ENCODE measurements around the gene FAM171A2.
A peak's percentile ranks its signal among the peaks of the same experiment; 100 is the strongest.

FAM171A2 gene

GRCh38 chr17:44323359-44324091 is 40.1 kb downstream of the FAM171A2 start:
- DNase-seq (ENCODE audit: low read depth in 2 of 2) = no peak

GRCh38 chr17:44322236-44322895 is 41.3 kb downstream of the FAM171A2 start:
- DNase-seq (ENCODE audit: low read depth in 2 of 2) = no peak

DNA sequence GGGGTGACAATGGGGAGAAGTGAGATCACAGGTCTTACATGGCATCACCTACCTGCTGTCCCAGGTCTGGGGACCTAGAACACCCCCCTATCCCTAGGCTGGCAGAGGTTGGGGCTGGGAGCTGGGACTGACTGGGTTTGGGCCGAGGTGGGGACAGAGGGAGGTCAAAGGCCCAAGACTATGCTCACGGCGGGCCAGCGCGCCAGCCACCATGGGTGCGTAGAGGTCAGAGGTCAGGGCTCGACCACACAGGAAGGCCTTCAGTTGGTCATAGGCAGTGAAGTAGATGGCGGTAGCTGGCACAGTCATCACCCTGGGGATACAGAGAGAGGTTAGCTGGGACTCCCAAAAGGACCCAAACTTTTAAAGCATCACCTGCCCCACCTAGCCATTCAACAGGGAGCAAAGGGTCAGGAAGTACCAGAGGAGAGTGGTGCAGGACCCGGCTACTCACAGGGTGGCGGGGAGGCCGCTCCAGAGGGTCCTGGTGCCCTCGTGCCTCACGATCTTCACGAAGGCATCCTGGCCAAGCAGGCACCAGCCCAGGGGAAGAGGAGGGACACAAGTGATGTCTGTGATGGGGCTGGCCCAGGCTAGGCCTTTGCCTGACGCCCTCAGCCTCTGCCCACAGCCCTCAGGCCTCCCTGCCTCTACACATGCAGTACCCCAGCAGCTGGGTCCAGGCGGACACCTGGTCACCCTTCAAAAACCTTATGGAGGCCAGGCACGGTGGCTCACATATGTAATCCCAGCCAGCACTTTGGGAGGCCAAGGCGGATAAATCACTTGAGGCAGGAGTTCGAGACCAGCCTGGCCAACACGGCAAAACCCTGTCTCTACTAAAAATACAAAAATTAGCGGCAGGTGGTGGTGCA is 42.2 kb downstream of the FAM171A2 start:
- DNase-seq (ENCODE audit: low read depth in 2 of 2) = no peak

- no peak for DNase-seq (ENCODE audit: low read depth in 2 of 2)
Measured at GRCh38 chr17:44320066-44320465, 43.6 kb downstream of the FAM171A2 start.

DNA sequence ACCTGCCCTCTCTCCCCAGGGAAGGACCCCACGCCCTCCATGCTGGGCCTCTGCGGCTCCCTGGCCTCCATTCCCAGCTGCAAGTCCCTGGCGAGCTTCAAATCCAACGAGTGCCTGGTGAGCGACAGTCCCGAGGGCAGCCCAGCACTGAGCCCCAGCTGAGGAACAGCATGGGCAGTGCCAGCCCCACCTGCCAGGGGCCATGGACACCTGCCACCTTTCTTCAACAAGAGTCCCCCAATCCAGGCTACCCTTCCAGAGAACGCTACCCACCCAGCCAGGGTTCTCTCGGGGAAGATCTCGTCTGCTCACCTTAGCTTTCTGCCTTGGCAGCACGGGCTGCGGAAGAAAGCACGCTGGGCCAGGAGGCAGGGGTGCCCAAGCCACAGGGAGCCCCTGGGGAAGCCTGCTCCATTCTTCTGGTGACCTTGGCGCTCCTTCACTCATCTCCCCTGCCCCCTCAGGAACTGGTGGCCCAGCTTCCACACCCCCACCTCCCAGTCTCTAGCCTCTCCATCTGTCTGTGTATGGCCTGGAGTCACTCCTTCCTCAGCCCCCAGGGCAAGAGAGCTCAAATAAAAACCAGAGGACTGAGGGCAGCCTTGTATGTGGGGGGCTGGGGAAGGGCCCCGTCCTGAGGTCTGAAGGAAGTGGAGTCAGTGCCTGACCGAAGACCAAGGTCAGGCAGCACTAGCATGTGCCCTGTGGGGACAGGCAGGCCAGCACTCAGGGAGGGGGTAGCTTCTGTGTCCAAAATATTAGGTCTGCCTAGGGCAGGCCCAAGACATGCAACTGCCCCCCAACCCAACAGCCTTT is 45.4 kb downstream of the FAM171A2 start:
- DNase-seq (ENCODE audit: low read depth in 2 of 2) = no peak

DNA sequence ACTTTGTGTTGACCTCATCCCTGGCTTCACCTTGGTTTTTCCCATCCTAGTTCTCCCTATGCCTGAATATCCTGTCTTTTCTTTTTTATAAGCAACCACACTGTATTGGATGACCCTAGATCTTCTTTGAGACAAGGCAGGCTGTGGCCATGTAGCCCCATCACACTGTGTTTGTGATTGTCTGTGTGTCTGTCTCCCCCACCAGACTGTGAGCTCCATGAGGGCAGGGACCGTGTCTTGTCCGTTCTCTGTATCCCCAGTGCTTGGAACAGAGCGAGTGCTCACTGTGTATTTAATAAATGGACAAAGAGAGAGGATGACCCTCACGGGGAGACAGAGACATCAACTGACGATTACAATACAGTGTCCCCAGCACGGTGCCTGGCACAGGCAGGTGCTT is 46.1 kb downstream of the FAM171A2 start:
- DNase-seq (ENCODE audit: low read depth in 2 of 2) = no peak

DNA sequence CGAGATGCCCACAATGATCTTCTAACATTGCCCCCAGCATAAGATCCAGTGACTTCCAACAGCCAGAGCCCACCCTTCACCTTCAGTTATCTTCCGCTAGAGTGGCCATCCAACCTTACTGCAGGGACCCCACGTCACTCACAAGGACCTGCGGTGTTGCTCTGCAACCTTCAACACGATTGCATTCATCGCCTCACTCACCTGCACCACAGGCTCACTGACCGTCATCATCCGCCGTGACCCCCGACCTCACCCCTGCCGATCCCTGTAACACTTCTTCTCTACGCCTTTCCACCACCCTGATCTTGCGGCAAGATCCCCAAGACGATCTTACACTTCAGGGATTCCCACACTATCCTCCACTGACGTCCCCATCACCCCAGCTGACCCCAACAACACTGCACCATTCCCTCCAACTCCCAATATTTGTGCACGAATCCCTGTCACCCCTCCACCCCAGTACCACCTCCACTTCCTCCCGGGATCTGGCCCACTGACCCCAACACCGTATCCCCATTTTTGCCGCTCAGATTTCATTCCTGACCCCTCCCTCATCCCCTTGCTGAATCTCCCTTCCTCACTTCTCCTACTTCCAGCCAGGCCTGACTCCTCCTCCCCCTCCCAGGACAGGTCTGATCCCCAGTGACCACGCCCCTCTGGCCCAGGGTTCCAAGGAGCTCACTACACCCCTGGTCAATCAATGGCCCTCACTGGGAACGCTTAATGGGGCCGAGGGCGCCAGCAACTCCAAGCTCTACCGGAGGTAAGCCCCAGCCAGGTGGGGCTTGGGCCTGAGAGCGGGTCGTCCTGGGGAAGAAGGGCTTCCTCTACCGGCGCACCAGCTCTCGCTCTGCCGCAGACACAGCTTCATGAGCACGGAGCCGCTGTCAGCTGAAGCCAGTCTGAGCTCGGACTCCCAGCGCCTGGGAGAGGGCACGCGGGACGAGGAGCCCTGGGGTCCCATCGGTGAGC is 47.6 kb downstream of the FAM171A2 start:
- DNase-seq (ENCODE audit: low read depth in 2 of 2) = no peak

DNA sequence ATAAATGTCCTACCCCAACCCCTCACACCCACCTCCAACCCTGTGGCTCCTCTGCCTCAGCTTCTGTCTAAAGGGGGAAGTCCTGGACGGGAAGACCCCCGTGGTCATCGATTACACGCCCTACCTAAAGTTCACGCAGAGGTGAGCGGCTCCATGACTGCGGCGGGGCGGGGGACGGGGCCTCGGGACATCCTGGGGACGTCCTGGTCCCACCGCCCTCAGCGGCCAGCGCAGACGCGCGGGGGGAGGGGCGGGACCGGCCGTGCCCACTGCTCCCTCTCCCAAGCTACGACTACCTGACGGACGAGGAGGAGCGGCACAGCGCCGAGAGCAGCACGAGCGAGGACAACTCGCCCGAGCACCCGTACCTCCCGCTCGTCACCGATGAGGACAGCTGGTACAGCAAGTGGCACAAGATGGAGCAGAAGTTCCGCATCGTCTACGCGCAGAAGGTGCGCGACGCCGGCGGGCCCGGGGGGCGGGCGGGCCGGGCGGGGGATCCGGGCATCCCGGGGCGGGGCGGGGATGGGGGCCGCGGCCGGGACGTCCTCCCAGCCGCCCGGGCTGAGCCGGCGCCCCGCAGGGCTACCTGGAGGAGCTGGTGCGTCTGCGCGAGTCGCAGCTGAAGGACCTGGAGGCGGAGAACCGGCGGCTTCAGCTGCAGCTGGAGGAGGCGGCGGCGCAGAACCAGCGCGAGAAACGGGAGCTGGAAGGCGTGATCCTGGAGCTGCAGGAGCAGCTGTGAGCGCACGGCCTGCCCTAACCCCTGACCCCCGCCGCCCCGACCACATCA is 48.6 kb downstream of the FAM171A2 start:
- DNase-seq (ENCODE audit: low read depth in 2 of 2) = peak in 1 of 2 donors; percentile 49

DNA sequence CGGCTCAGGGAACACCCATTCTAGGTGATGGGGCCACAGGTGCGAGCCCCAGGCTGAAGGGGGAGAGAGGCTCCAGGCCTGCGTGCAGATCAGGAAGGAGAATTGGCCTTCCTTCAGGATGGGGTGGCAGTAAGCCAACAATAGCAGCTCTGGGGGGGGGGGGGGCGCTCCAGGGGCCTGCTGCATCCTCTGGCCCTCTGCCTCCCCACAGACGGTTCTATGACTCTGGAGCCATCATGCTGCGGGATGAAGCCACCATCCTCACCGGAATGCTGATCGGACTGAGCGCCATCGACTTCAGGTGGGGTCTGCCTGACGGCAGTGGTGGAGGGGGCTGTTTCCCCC is 49.2 kb downstream of the FAM171A2 start:
- DNase-seq (ENCODE audit: low read depth in 2 of 2) = no peak

GRCh38 chr17:44314031-44314430 is 49.6 kb downstream of the FAM171A2 start:
- DNase-seq (ENCODE audit: low read depth in 2 of 2) = no peak

GRCh38 chr17:44312396-44313104 is 51.1 kb downstream of the FAM171A2 start:
- DNase-seq (ENCODE audit: low read depth in 2 of 2) = no peak

GRCh38 chr17:44311562-44312181 is 52.0 kb downstream of the FAM171A2 start:
- no peak for DNase-seq (ENCODE audit: low read depth in 2 of 2)

DNA sequence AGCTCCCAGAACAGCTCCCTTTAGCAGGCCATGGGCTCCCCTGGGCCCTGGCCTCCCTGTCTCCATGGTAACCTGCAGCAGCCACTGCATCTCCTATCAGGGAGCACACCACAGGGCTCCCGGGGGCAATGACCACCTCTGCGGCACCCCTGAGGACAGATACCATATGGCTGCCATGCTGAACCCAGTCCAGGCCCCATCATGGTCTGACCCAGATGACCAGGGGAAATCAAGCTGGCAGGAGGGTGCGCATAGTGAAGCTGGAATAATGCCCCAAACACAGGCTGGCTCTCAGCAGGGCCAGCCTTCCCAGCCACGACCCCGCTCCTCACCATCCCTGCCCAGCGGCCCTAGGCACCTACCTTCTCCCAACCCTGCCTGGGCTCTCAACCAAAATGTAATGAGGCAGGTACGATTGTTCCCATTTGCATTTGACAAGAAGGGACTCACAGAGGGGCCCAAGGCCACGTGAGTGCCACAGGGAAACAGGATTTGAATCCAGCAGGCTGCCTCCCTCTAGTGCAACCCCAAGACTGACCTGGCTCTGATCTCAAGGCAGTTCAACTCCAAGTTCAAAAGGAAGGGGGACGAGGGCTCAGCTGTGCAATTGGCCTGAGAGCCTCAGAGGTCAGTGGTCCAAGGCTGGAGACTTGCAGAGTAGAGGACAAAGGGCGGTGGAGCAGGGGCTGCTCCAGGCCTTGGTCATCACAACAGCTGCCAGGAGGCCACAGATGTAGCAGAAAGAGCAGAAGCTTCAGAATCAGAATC is 52.9 kb downstream of the FAM171A2 start:
- no peak for DNase-seq (ENCODE audit: low read depth in 2 of 2)

GRCh38 chr17:44310188-44310587 is 53.5 kb downstream of the FAM171A2 start:
- no peak for DNase-seq (ENCODE audit: low read depth in 2 of 2)

DNA sequence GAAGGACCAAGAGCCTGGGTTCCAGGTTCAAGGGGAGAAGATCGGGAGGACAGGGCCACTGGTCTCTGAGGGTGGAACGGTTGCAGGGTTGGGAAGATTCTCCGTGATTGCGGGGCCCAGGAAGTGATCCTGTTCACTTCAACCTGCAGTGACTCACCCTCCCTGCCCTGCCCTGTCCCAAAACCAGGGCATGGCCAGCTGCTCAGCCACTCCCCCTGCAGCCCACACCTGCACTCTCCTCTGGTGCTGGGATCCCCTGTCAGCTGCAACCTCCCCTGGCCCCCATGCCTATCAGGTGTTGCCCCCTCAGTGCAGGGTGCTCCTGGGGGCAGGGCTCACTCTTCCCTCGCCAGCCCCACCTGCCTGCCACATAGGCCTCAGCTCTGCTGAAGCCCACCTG is 54.2 kb downstream of the FAM171A2 start:
- DNase-seq (ENCODE audit: low read depth in 2 of 2) = no peak

DNA sequence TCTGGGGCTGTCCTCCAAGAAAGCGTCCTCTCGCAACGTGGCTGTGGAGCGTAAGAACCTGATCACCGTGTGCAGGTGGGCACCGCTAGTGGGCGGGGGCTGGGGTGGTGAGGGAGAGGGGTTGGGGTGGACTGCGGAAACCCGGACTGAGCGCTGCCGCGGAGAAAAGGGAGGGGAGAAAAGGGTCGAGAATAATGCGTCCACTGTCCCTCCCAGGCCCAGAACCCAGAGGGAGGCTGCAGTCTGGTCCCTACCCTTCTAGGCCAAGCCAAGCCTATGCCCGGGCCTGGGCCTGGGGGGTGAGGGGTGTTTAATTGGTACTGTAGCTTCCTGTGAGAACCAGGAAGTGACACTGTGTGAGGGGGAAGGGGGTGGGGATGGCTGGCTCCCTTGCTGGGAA is 54.8 kb downstream of the FAM171A2 start:
- DNase-seq (ENCODE audit: low read depth in 2 of 2) = no peak

DNA sequence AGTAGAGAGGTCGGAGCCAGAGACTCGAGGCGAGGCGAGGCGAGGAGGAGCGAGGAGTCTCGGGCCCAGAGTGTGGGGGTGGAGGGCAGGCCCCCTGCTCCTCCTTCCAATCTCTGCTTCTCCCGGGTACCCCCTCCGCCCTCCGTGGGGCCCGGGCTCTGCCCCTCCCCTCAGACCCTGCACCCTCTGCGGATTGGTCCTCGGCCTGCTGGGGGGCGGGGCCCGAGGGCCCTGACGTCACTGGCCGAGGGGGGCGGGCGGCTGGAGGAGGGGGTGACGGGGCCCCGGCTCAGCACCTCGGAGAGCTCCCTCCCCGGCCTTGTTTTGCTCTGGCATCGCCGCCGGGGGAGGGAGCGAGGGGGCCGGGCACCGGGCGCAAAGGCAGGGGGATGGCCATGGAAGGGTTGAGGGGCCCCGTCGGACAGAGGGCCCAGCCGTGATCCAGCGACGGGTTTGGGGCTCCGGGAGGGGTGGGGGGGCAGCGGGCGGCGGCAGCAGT is 55.3 kb downstream of the FAM171A2 start, which contains the start of gene RUNDC3A:
RUNDC3A (plus strand) TSS at position 282 of the 499 bp plus-strand sequence. CDS start 232 bp downstream, outside the sequence.
- peak; percentile 70 to 73 for DNase-seq (ENCODE audit: low read depth in 2 of 2)
